Upper lobe of left lung (tissue), 6 donors: ENCODE data around the gene PTPRD. TPM values are rescaled to one million over a fixed set of nuclear protein-coding genes. Genes with fewer than 3 reads are reported as not detected.

Source experiments
- ATAC-seq, 2 donors: fragments of 200-7000 bp; cut with Tn5 transposase; one replicate each; pipeline ENCODE4 v1.9.1; 2022; ENCODE audit warnings: mild to moderate bottlenecking in 2 of 2, moderate library complexity in 2 of 2; ENCODE audit not compliant: low FRiP score in 2 of 2
- DNase-seq, 2 donors: peaks; one replicate each; pipeline ENCODE4 v3.0.0-alpha.2; 2019 to 2020
- H3K27ac ChIP-seq, 4 donors: fragments of 200-600 bp; sonication (generic); one replicate each; pipeline ENCODE4 v1.5.1; 2016 to 2019
- H3K27me3 ChIP-seq, 4 donors: fragments of 200-600 bp; sonication (generic); one replicate each; pipeline ENCODE4 v1.5.1; 2017 to 2019
- H3K36me3 ChIP-seq, 4 donors: fragments of 200-600 bp; sonication (generic); one replicate each; pipeline ENCODE4 v1.5.1; 2016 to 2019
- H3K4me1 ChIP-seq, 4 donors: fragments of 200-600 bp; sonication (generic); one replicate each; pipeline ENCODE4 v1.5.1; 2018 to 2019
- H3K4me3 ChIP-seq, 4 donors: fragments of 200-600 bp; sonication (generic); one replicate each; pipeline ENCODE4 v1.5.1; 2017 to 2019; ENCODE audit warnings: mild to moderate bottlenecking in 2 of 4, moderate library complexity in 1 of 4
- H3K9me3 ChIP-seq, 4 donors: fragments of 200-600 bp; sonication (generic); one replicate each; pipeline ENCODE4 v1.5.1; 2018 to 2019
- CTCF ChIP-seq, 6 experiments: fragments of 450-650 bp in 4 of 6; fragments of 200-600 bp in 2 of 6; sonication (generic) in 2 of 6; IDR thresholded peaks; one replicate each; pipeline ENCODE4 v1.5.1; 2016 to 2019; ENCODE audit warnings: antibody characterized with exemption in 6 of 6
- EP300 ChIP-seq, 4 donors: sonication (generic); formaldehyde crosslinking; IDR thresholded peaks; one replicate each; pipeline ENCODE4 v1.5.1; 2017; ENCODE audit warnings: antibody characterized with exemption in 4 of 4, control low read depth in 2 of 4
- POLR2A ChIP-seq, 4 donors: fragments of 450-650 bp; IDR thresholded peaks; one replicate each; pipeline ENCODE4 v1.5.1; 2016 to 2017; ENCODE audit warnings: antibody characterized with exemption in 4 of 4, mild to moderate bottlenecking in 2 of 4
- POLR2AphosphoS5 ChIP-seq, 2 donors: sonication (generic); formaldehyde crosslinking; IDR thresholded peaks; one replicate each; pipeline ENCODE4 v1.5.1; 2017; ENCODE audit warnings: antibody characterized with exemption in 2 of 2
- WGBS, 2 donors: methylation state at CpG; one replicate each; pipeline ENCODE4 v1.1.5; 2017 to 2018; 5-methylcytosine and 5-hydroxymethylcytosine counted together
- total RNA-seq, 6 donors: library from RNA; depleted of rRNA in 4 of 6; stranded (reverse); fragments of >200 nt in 4 of 6; gene quantifications; one replicate each; pipeline versions ENCODE4 v1.1.0 to v1.2.1, GENCODE V29; 2016 to 2021
- donor health status: DM: no; HTN: no; CAD: no; lungs with moderate emphysema.
- donor health status: DM: no; HTN: yes; CAD: no; lungs with severe emphysema.

The PTPRD gene
- total RNA-seq, 6 donors from 2014 or later, result 7.4 to 46.1 (median 14.5) TPM

- H3K4me3 ChIP-seq, result no peak overlapping the region
- no peak for ATAC-seq
- no peak for TF ChIP-seq EP300 (IDR thresholded peaks at IDR 0.05)
- no peak for TF ChIP-seq POLR2AphosphoS5 (IDR thresholded peaks at IDR 0.05)
- no peak for TF ChIP-seq CTCF (IDR thresholded peaks at IDR 0.05)
- TF ChIP-seq POLR2A (IDR thresholded peaks at IDR 0.05), result no peak
- DNase-seq, result no peak
- no peaks in the 10 kb centered on the region for H3K36me3 ChIP-seq
- H3K4me1 ChIP-seq, result no peaks in the 10 kb centered on the region
- no peak overlapping the region for H3K27ac ChIP-seq
- H3K9me3 ChIP-seq, result peaks cover 0 to 4% (median 0%) of the 10 kb centered on the region in 4 donors
- no peaks in the 10 kb centered on the region for H3K27me3 ChIP-seq
- WGBS, 2 donors, result 72 to 76% methylated on average over 2 of the region's 2 CpGs
Measured at GRCh38 chr9:9498846-9499245, 1114.0 kb downstream of the PTPRD start.

DNA sequence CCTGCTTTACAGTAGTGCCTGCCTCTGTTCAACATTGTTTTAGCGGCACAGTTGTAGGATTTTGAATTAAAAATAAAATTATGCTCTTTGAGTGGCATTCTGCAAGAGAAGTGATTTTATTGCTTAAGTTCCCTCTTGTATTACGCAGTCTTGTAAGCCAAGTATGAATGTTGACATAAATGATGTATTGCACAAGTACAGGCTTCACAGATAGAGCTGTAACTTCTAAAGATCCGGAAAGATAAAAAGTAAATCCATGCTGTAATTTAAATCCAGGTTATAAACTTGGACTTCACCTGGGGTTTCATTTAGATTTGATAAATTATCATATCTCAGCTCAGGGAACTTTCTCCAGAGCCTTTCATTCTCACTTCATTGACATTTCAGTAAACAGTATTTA, 1114.7 kb downstream of the PTPRD start:
- no peak for TF ChIP-seq CTCF (IDR thresholded peaks at IDR 0.05)
- no peak for TF ChIP-seq EP300 (IDR thresholded peaks at IDR 0.05)
- TF ChIP-seq POLR2AphosphoS5 (IDR thresholded peaks at IDR 0.05), result no peak
- no peak for TF ChIP-seq POLR2A (IDR thresholded peaks at IDR 0.05)
- H3K4me3 ChIP-seq, result no peak overlapping the region
- 36 to 52% methylated on average over 3 of the region's 3 CpGs for WGBS, 2 donors
- H3K4me1 ChIP-seq, result no peaks in the 10 kb centered on the region
- no peaks in the 10 kb centered on the region for H3K27me3 ChIP-seq
- peaks cover 0 to 4% (median 0%) of the 10 kb centered on the region in 4 donors for H3K9me3 ChIP-seq
- ATAC-seq (no peak), DNase-seq (no peak)
- no peaks in the 10 kb centered on the region for H3K36me3 ChIP-seq
- H3K27ac ChIP-seq, result no peak overlapping the region

DNA sequence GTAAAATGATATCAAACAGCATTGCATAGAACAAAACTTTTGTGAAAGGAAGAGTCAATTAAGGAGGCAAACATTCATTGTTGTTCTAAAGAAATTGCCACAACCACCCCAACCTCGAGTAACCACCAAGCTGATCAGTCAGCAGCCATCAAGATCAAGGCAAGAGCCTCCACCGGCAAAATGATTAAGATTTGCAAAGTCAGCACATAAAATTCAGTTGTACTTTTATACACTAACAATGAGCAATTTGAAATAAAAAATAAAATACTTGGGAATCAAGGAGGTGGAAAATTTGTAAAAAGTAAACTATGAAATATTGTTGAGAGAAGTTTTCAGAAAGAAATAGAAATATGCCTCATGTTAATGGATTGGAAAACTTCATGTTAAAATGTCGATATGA, 1118.5 kb downstream of the PTPRD start:
- Histone ChIP-seq H3K36me3 (no peaks in the 10 kb centered on the region), H3K27ac (no peak overlapping the region), H3K9me3 (peaks cover 0 to 4% (median 0%) of the 10 kb centered on the region in 4 donors), H3K4me1 (no peaks in the 10 kb centered on the region), H3K27me3 (no peaks in the 10 kb centered on the region), H3K4me3 (no peak overlapping the region)
- 50 to 93% methylated on average over 3 of the region's 3 CpGs for WGBS, 2 donors
- no peak for DNase-seq
- TF ChIP-seq EP300 (IDR thresholded peaks at IDR 0.05) (no peak), CTCF (IDR thresholded peaks at IDR 0.05) (no peak), POLR2A (IDR thresholded peaks at IDR 0.05) (no peak), POLR2AphosphoS5 (IDR thresholded peaks at IDR 0.05) (no peak)
- no peak for ATAC-seq

DNA sequence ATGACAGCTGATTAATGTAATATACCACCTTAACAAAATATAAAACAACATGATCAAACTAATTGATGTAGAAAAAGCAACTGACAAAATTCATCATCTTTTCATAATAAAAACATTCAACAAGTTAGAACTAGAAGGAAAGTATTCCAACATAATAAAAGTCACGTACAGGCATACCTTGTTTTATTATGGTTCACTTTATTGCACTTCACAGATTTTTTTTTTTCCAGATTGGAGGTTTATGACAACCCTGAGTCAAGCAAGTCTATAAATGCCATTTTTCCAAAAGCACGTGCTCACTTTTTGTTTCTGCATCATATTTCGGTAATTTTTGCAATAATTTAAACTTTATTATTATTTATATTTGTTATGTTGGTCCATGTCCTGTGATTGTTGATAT, 1120.3 kb downstream of the PTPRD start:
- TF ChIP-seq CTCF (IDR thresholded peaks at IDR 0.05), result no peak
- TF ChIP-seq POLR2AphosphoS5 (IDR thresholded peaks at IDR 0.05), result no peak
- no peak for TF ChIP-seq EP300 (IDR thresholded peaks at IDR 0.05)
- no peak for TF ChIP-seq POLR2A (IDR thresholded peaks at IDR 0.05)
- peaks cover 0 to 4% (median 0%) of the 10 kb centered on the region in 4 donors for H3K9me3 ChIP-seq
- H3K4me1 ChIP-seq, result no peaks in the 10 kb centered on the region
- no peaks in the 10 kb centered on the region for H3K36me3 ChIP-seq
- ATAC-seq (no peak), DNase-seq (no peak)
- H3K4me3 ChIP-seq, result no peak overlapping the region
- H3K27ac ChIP-seq, result no peak overlapping the region
- no peaks in the 10 kb centered on the region for H3K27me3 ChIP-seq
- WGBS, 2 donors, result 89 to 90% methylated on average over 3 of the region's 3 CpGs

- 81 to 84% methylated on average over 3 of the region's 3 CpGs for WGBS, 2 donors
- ATAC-seq (no peak), DNase-seq (no peak)
- TF ChIP-seq POLR2AphosphoS5 (IDR thresholded peaks at IDR 0.05) (no peak), EP300 (IDR thresholded peaks at IDR 0.05) (no peak), CTCF (IDR thresholded peaks at IDR 0.05) (no peak), POLR2A (IDR thresholded peaks at IDR 0.05) (no peak)
- Histone ChIP-seq H3K27ac (no peak overlapping the region), H3K9me3 (no peaks in the 10 kb centered on the region), H3K4me3 (no peak overlapping the region), H3K4me1 (no peaks in the 10 kb centered on the region), H3K27me3 (no peaks in the 10 kb centered on the region), H3K36me3 (no peaks in the 10 kb centered on the region)
Measured at GRCh38 chr9:9489183-9489582, 1123.6 kb downstream of the PTPRD start.
